B cell (primary cell): Measurements from ENCODE around the gene NDRG2.

ENCODE experiments used
- CTCF ChIP-seq: fragments of 200-600 bp; IDR thresholded peaks from one replicate; pipeline ENCODE4 v1.8.0; 2022; ENCODE audit warnings: antibody characterized with exemption, mild to moderate bottlenecking
- EZH2 ChIP-seq: IDR thresholded peaks from 2 replicates; pipeline ENCODE4 v1.6.1; 2012; ENCODE audit warnings: borderline replicate concordance, low read depth, mild to moderate bottlenecking, moderate library complexity, low read length; ENCODE audit not compliant: insufficient read depth, poor library complexity, severe bottlenecking

GRCh38 chr14:20989787-20990600 lies 34.9 kb downstream of the NDRG2 start, which contains the start of gene METTL17:
- peak; percentile 28 for TF ChIP-seq CTCF
- TF ChIP-seq EZH2: no peak
